Measurements from ENCODE around the gene RAB40A. TPM values are rescaled to one million over a fixed set of nuclear protein-coding genes. Genes with fewer than 3 reads are reported as not detected.
A peak's percentile ranks its signal among the peaks of the same experiment; 100 is the strongest.
"Not testable (repeated sequence)": the region's sequence is repeated elsewhere in the genome, so short reads cannot be mapped to it uniquely, and the experiment has no call there.

Gene RAB40A
- total and polyA plus RNA-seq, 9 donors = 0.34 to 1.8 (median 0.71) TPM

DNA sequence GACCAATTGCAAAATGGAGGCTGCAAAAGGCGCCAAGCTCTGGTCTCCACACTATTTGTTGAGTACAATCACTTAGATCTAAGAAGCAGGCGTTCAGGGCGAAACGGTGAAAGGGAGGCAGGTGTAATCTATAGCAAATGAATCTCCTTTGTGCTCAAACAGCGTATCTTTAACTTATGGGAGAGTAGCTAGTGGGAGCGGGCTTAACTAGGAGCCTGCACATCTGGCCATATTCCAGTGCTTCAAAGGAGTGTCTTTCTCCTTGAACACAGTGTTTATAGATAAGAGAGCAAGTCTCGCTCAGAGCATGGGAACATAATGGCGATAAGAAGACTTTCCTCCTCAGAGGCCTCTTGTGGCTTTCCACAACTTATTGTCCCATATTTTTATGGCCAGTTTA, 49.3 kb downstream of the RAB40A start:
- 88% methylated on average over 4 of the region's 8 CpGs for WGBS (ENCODE audit: insufficient coverage)
- DNase-seq; H3K9me3 ChIP-seq (replicated peaks; ENCODE audit: control insufficient read depth, low read depth, low read length); H3K27me3 ChIP-seq (ENCODE audit: control insufficient read depth, insufficient read depth, low read length); H3K27ac ChIP-seq (ENCODE audit: low read length); H3K4me3 ChIP-seq (ENCODE audit: low read length); H3K36me3 ChIP-seq (ENCODE audit: control insufficient read depth, insufficient read depth, low read length); H3K4me1 ChIP-seq (ENCODE audit: control insufficient read depth, insufficient read depth, low read length): not testable (repeated sequence)

DNA sequence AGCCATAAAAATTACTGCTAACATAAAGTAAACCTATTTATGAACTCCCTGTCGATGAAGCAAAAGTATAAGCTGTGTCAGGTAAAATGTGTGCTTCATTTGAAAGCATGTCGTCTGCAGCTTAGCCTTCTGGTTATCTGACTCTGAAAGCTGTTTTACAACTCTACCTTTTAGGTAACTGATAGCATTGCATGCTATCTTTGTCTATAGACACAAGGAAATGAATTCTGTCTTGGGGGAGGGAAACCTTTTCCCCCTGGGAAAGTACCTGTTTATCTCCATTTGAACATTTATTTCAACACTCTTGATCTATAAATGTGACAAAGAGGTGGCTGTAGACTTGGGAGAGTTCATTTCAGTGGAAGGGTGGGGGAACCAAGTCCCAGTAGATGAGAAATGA, 51.4 kb downstream of the RAB40A start:
- no peak for DNase-seq
- no CpG with 5 or more reads among the region's 2 CpGs for WGBS (ENCODE audit: insufficient coverage)

DNA sequence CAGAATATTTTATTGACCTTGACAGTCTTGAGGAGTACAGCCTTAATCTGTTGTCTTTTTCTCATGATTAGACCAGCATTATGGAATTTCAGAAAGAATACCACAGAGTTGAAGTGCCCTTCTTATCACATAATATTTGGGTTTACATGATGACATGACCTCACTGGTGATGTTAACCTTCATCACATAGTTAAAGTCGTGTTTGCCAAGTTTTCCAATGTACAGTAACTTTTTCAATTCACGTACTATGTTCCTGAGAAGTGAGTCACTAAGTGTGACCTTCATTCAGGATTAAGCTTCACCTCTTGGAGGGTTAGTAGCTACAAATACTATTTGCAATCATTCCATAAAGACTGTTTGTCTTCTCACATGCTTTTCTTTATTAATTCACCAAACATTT, 52.1 kb downstream of the RAB40A start:
- no peak for DNase-seq
- H3K9me3 ChIP-seq (replicated peaks; ENCODE audit: control insufficient read depth, low read depth, low read length) = no peaks in the 10 kb centered on the region
- no peaks in the 10 kb centered on the region for H3K36me3 ChIP-seq (ENCODE audit: control insufficient read depth, insufficient read depth, low read length)
- WGBS (ENCODE audit: insufficient coverage) = no CpG with 5 or more reads among the region's 2 CpGs
- no peaks in the 10 kb centered on the region for H3K4me1 ChIP-seq (ENCODE audit: control insufficient read depth, insufficient read depth, low read length)
- no peak overlapping the region for H3K4me3 ChIP-seq (ENCODE audit: low read length)
- H3K27ac ChIP-seq (ENCODE audit: low read length) = no peak overlapping the region
- H3K27me3 ChIP-seq (ENCODE audit: control insufficient read depth, insufficient read depth, low read length) = peaks cover 7% of the 10 kb centered on the region

More for the DNA sequence above, 51.4 kb downstream of the RAB40A start:
- H3K27me3 ChIP-seq (ENCODE audit: control insufficient read depth, insufficient read depth, low read length) = peaks cover 7% of the 10 kb centered on the region
- H3K9me3 ChIP-seq (replicated peaks; ENCODE audit: control insufficient read depth, low read depth, low read length) = no peaks in the 10 kb centered on the region
- H3K4me3 ChIP-seq (ENCODE audit: low read length) = no peak overlapping the region
- H3K27ac ChIP-seq (ENCODE audit: low read length) = no peak overlapping the region
- no peaks in the 10 kb centered on the region for H3K4me1 ChIP-seq (ENCODE audit: control insufficient read depth, insufficient read depth, low read length)
- H3K36me3 ChIP-seq (ENCODE audit: control insufficient read depth, insufficient read depth, low read length) = no peaks in the 10 kb centered on the region

DNA sequence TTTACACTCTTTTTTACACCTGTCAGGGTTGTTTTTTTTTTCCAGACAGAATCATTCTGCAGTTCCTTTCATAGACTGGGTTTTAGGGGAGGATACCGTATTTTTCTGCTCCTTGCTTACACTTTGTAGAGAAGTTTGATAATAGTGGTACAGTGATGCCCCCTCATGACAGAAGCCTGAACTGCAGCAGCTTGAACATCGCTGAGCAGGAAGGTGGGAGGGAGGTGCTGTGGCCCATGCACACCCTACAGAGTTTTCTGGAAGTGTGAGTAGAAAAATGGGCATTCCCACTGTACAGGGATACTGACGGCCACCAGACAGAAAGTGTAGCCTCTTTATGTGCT, 54.5 kb downstream of the RAB40A start:
- WGBS (ENCODE audit: insufficient coverage) = 10% methylated on average over 2 of the region's 3 CpGs

DNA sequence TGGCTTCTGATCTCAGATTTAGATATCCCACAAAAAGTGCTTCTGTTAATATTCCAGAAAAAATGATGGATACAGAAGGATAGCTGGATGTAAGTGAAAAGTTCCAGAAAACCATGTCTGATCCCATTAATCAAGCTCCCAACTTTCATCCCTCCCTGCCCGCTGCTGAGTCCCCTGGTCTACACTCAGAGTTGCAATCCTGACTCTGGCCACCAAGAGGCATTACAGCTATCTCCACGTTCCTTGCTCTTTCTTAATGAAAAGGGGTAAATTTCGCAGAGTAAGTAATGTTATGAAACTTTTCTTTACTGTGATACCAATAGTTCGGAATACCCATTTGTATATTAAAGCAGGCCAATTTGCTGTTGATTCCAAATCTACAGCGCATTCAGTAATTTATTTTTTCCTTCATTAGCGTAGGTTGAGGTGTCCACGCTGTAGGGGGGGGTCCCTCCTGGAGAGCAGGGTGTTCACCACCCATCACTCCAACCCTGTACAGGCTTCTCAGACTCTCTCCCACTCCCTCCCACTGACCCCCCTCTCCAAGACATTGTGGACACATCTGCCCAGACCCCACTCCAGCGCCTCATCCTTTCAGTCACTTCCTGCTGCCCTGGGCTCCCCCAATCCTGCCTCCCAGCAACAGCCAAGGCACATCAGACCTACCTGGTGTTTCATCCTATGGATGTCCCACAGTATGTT, 55.1 kb downstream of the RAB40A start:
- Histone ChIP-seq H3K4me3 (ENCODE audit: low read length) (peak overlapping the region; percentile 16), H3K27ac (ENCODE audit: low read length) (no peak overlapping the region), H3K9me3 (replicated peaks; ENCODE audit: control insufficient read depth, low read depth, low read length) (no peaks in the 10 kb centered on the region), H3K27me3 (ENCODE audit: control insufficient read depth, insufficient read depth, low read length) (peaks cover 4% of the 10 kb centered on the region), H3K36me3 (ENCODE audit: control insufficient read depth, insufficient read depth, low read length) (no peaks in the 10 kb centered on the region), H3K4me1 (ENCODE audit: control insufficient read depth, insufficient read depth, low read length) (no peaks in the 10 kb centered on the region)
- 57% methylated on average over 4 of the region's 8 CpGs for WGBS (ENCODE audit: insufficient coverage)
- DNase-seq = peak; percentile 38

More for the DNA sequence above, 54.5 kb downstream of the RAB40A start:
- Histone ChIP-seq H3K27me3 (ENCODE audit: control insufficient read depth, insufficient read depth, low read length) (peaks cover 5% of the 10 kb centered on the region), H3K27ac (ENCODE audit: low read length) (no peak overlapping the region), H3K9me3 (replicated peaks; ENCODE audit: control insufficient read depth, low read depth, low read length) (no peaks in the 10 kb centered on the region), H3K4me3 (ENCODE audit: low read length) (peak overlapping the region; percentile 16), H3K36me3 (ENCODE audit: control insufficient read depth, insufficient read depth, low read length) (no peaks in the 10 kb centered on the region), H3K4me1 (ENCODE audit: control insufficient read depth, insufficient read depth, low read length) (no peaks in the 10 kb centered on the region)
- peak; percentile 83 for DNase-seq

DNA sequence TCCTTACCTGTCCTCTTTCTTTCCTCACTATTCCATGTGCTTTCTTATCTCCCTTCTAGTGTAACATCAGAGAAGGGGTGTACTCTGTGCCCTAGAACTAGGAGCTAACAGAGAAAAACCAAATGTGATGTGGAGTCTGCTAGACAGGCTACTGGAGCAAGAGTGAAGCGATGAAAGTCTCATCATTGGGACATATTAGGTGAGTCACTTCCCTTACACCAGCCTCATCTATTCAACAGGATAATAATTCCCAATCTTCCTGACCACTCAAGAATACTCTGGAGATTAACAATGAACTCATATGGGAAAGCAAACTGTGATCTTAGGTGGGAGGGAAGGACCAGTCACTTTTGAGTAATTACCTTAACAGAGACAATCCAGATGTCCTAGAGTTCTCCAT, 58.1 kb downstream of the RAB40A start:
- peaks cover 3% of the 10 kb centered on the region for H3K27me3 ChIP-seq (ENCODE audit: control insufficient read depth, insufficient read depth, low read length)
- H3K36me3 ChIP-seq (ENCODE audit: control insufficient read depth, insufficient read depth, low read length) = no peaks in the 10 kb centered on the region
- H3K27ac ChIP-seq (ENCODE audit: low read length) = no peak overlapping the region
- DNase-seq = no peak
- H3K9me3 ChIP-seq (replicated peaks; ENCODE audit: control insufficient read depth, low read depth, low read length) = no peaks in the 10 kb centered on the region
- WGBS (ENCODE audit: insufficient coverage) = no CpG with 5 or more reads among the region's 1 CpG
- no peak overlapping the region for H3K4me3 ChIP-seq (ENCODE audit: low read length)
- H3K4me1 ChIP-seq (ENCODE audit: control insufficient read depth, insufficient read depth, low read length) = no peaks in the 10 kb centered on the region

DNA sequence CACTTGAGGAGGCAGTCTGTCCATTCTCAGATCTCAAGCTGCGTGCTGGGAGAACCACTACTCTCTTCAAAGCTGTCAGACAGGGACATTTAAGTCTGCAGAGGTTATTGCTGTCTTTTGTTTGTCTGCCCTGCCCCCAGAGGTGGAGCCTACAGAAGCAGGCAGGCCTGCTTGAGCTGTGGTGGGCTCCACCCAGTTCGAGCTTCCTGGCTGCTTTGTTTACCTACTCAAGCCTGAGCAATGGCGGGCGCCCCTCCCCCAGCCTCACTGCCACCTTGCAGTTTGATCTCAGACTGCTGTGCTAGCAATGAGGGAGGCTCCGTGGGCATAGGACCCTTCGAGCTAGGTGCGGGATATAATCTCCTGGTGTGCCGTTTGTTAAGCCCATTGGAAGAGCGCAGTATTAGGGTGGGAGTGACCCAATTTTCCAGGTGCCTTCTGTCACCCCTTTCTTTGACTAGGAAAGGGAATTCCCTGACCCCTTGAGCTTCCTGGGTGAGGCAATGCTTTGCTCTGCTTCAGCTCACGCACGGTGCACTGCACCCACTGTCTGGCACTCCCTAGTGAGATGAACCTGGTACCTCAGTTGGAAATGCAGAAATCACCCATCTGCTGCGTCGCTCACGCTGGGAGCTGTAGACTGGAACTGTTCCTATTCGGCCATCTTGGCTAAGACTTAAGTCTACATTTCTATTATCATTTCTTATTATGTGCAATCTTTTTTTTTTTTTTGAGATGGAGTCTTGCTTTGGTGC, 59.1 kb downstream of the RAB40A start:
- WGBS (ENCODE audit: insufficient coverage) = 94% methylated on average over 2 of the region's 15 CpGs
- H3K4me3 ChIP-seq (ENCODE audit: low read length); H3K27ac ChIP-seq (ENCODE audit: low read length); H3K4me1 ChIP-seq (ENCODE audit: control insufficient read depth, insufficient read depth, low read length); H3K9me3 ChIP-seq (replicated peaks; ENCODE audit: control insufficient read depth, low read depth, low read length); DNase-seq; H3K27me3 ChIP-seq (ENCODE audit: control insufficient read depth, insufficient read depth, low read length); H3K36me3 ChIP-seq (ENCODE audit: control insufficient read depth, insufficient read depth, low read length): not testable (repeated sequence)

DNA sequence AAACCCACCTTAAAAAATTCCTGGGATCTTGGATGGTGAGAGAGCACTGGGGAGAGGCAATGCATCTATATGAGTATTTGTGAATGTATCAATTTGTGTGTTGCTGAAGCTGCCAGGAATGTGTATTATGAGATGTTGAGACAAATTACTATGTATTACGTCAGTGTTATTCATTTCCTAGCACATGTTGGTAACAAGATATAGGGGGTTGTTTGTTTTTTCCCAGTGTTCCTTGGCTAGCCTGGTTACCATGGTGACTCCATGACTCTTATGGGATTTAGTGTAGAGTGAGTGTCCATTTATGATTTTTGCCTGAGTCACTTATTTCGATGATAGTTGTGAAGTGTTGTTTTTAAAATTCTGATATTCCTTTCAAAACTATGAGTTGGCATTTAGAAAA, 65.6 kb downstream of the RAB40A start:
- no peaks in the 10 kb centered on the region for H3K4me1 ChIP-seq (ENCODE audit: control insufficient read depth, insufficient read depth, low read length)
- H3K9me3 ChIP-seq (replicated peaks; ENCODE audit: control insufficient read depth, low read depth, low read length) = no peaks in the 10 kb centered on the region
- H3K36me3 ChIP-seq (ENCODE audit: control insufficient read depth, insufficient read depth, low read length) = no peaks in the 10 kb centered on the region
- peak; percentile 57 for DNase-seq
- WGBS (ENCODE audit: insufficient coverage) = 80% methylated on average over 1 of the region's 2 CpGs
- H3K4me3 ChIP-seq (ENCODE audit: low read length) = no peak overlapping the region
- no peaks in the 10 kb centered on the region for H3K27me3 ChIP-seq (ENCODE audit: control insufficient read depth, insufficient read depth, low read length)
- H3K27ac ChIP-seq (ENCODE audit: low read length) = no peak overlapping the region

Other genes with a start within 250 kb of the RAB40A start
- 2.9 TPM for gene TCEAL5, start 242.7 kb downstream of the RAB40A start, total RNA-seq
- gene TCEAL5, start 242.7 kb downstream of the RAB40A start, polyA plus RNA-seq (ENCODE audit: insufficient read depth in 1 of 8, insufficient read length in 8 of 8, low replicate concordance in 1 of 8) = 10 to 100 TPM in 1 of 8 donors, 1 to 10 TPM in 7; 4.6 to 12.6 (median 6.7) TPM
- 35.5 TPM for gene BEX2, start 208.5 kb downstream of the RAB40A start, total RNA-seq
- 10 to 100 TPM; 26.6 to 45.8 (median 37.7) TPM for gene BEX2, start 208.5 kb downstream of the RAB40A start, polyA plus RNA-seq (ENCODE audit: insufficient read depth in 1 of 8, insufficient read length in 8 of 8, low replicate concordance in 1 of 8)
- gene TCEAL7, start 189.2 kb downstream of the RAB40A start, total RNA-seq = 155 TPM
- 100 to 1,000 TPM; 184 to 391 (median 272) TPM for gene TCEAL7, start 189.2 kb downstream of the RAB40A start, polyA plus RNA-seq (ENCODE audit: insufficient read depth in 1 of 8, insufficient read length in 8 of 8, low replicate concordance in 1 of 8)
- gene TCEAL9, start 163.0 kb downstream of the RAB40A start, total RNA-seq = 96.2 TPM
- gene TCEAL9, start 163.0 kb downstream of the RAB40A start, polyA plus RNA-seq (ENCODE audit: insufficient read depth in 1 of 8, insufficient read length in 8 of 8, low replicate concordance in 1 of 8) = 100 to 1,000 TPM; 147 to 214 (median 160) TPM
- gene BEX3, start 143.0 kb downstream of the RAB40A start, total RNA-seq = 158 TPM
- gene BEX3, start 143.0 kb downstream of the RAB40A start, polyA plus RNA-seq (ENCODE audit: insufficient read depth in 1 of 8, insufficient read length in 8 of 8, low replicate concordance in 1 of 8) = 100 to 1,000 TPM; 137 to 212 (median 174) TPM
- 51.2 TPM for gene TCEAL4, start 66.0 kb upstream of the RAB40A start, total RNA-seq
- gene TCEAL4, start 66.0 kb upstream of the RAB40A start, polyA plus RNA-seq (ENCODE audit: insufficient read depth in 1 of 8, insufficient read length in 8 of 8, low replicate concordance in 1 of 8) = 100 to 1,000 TPM in 4 of 8 donors, 10 to 100 TPM in 4; 87.3 to 126 (median 98.8) TPM
- 6.3 TPM for gene TCEAL3, start 88.5 kb upstream of the RAB40A start, total RNA-seq
- 10 to 100 TPM in 6 of 8 donors, 1 to 10 TPM in 2; 9.2 to 17.9 (median 12.8) TPM for gene TCEAL3, start 88.5 kb upstream of the RAB40A start, polyA plus RNA-seq (ENCODE audit: insufficient read depth in 1 of 8, insufficient read length in 8 of 8, low replicate concordance in 1 of 8)
- 52.1 TPM for gene TCEAL1, start 109.5 kb upstream of the RAB40A start, total RNA-seq
- gene TCEAL1, start 109.5 kb upstream of the RAB40A start, polyA plus RNA-seq (ENCODE audit: insufficient read depth in 1 of 8, insufficient read length in 8 of 8, low replicate concordance in 1 of 8) = 10 to 100 TPM; 57.3 to 69.2 (median 63.0) TPM
- gene MORF4L2, start 167.2 kb upstream of the RAB40A start, total RNA-seq = 327 TPM
- gene MORF4L2, start 167.2 kb upstream of the RAB40A start, polyA plus RNA-seq (ENCODE audit: insufficient read depth in 1 of 8, insufficient read length in 8 of 8, low replicate concordance in 1 of 8) = 100 to 1,000 TPM; 222 to 301 (median 249) TPM
- 0.18 TPM for gene TMEM31, start 191.4 kb upstream of the RAB40A start, total RNA-seq
- under 1 TPM in 7 of 8 donors, not detected in 1; 0.43 to 0.92 (median 0.70) TPM for gene TMEM31, start 191.4 kb upstream of the RAB40A start, polyA plus RNA-seq (ENCODE audit: insufficient read depth in 1 of 8, insufficient read length in 8 of 8, low replicate concordance in 1 of 8)

All from muscle of leg (tissue), 11 donors.